ENCODE data around the gene NFAT5.
"Not testable (repeated sequence)": the region's sequence is repeated elsewhere in the genome, so short reads cannot be mapped to it uniquely, and the experiment has no call there.

NFAT5 gene

GRCh38 chr16:69554495-69554894 lies 11.3 kb upstream of the NFAT5 start:
- ATAC-seq (ENCODE audit: low read depth) (no peak), DNase-seq (ENCODE audit: low spot score) (no peak)
- Histone ChIP-seq H3K4me1 (ENCODE audit: insufficient read depth, poor library complexity, severe bottlenecking) (no peaks in the 10 kb centered on the region), H3K36me3 (ENCODE audit: low read depth) (no peaks in the 10 kb centered on the region), H3K27me3 (ENCODE audit: insufficient read depth, poor library complexity, severe bottlenecking) (no peaks in the 10 kb centered on the region), H3K27ac (ENCODE audit: poor library complexity, severe bottlenecking) (no peak overlapping the region), H3K9me3 (ENCODE audit: severe bottlenecking) (no peaks in the 10 kb centered on the region), H3K4me3 (ENCODE audit: severe bottlenecking) (no peak overlapping the region)
- no peak for TF ChIP-seq CTCF (IDR thresholded peaks at IDR 0.05; ENCODE audit: poor library complexity, severe bottlenecking)

- no peak for ATAC-seq (ENCODE audit: low read depth)
Observed at GRCh38 chr16:69555437-69555836, 10.3 kb upstream of the NFAT5 start.

GRCh38 chr16:69555867-69556266 lies 9.9 kb upstream of the NFAT5 start:
- H3K27me3 ChIP-seq (ENCODE audit: insufficient read depth, poor library complexity, severe bottlenecking), result no peaks in the 10 kb centered on the region
- DNase-seq (ENCODE audit: low spot score), result no peak
- TF ChIP-seq CTCF (IDR thresholded peaks at IDR 0.05; ENCODE audit: poor library complexity, severe bottlenecking), result no peak
- no peak for ATAC-seq (ENCODE audit: low read depth)
- no peak overlapping the region for H3K4me3 ChIP-seq (ENCODE audit: severe bottlenecking)
- H3K4me1 ChIP-seq (ENCODE audit: insufficient read depth, poor library complexity, severe bottlenecking), result no peaks in the 10 kb centered on the region
- no peak overlapping the region for H3K27ac ChIP-seq (ENCODE audit: poor library complexity, severe bottlenecking)
- H3K36me3 ChIP-seq (ENCODE audit: low read depth), result no peaks in the 10 kb centered on the region
- no peaks in the 10 kb centered on the region for H3K9me3 ChIP-seq (ENCODE audit: severe bottlenecking)

More at GRCh38 chr16:69555437-69555836, 10.3 kb upstream of the NFAT5 start:
- H3K36me3 ChIP-seq (ENCODE audit: low read depth), result no peaks in the 10 kb centered on the region
- no peak for DNase-seq (ENCODE audit: low spot score)
- H3K27me3 ChIP-seq (ENCODE audit: insufficient read depth, poor library complexity, severe bottlenecking), result no peaks in the 10 kb centered on the region
- no peak overlapping the region for H3K27ac ChIP-seq (ENCODE audit: poor library complexity, severe bottlenecking)
- H3K9me3 ChIP-seq (ENCODE audit: severe bottlenecking), result no peaks in the 10 kb centered on the region
- no peak for TF ChIP-seq CTCF (IDR thresholded peaks at IDR 0.05; ENCODE audit: poor library complexity, severe bottlenecking)
- H3K4me1 ChIP-seq (ENCODE audit: insufficient read depth, poor library complexity, severe bottlenecking), result no peaks in the 10 kb centered on the region
- no peak overlapping the region for H3K4me3 ChIP-seq (ENCODE audit: severe bottlenecking)

- TF ChIP-seq CTCF (IDR thresholded peaks at IDR 0.05; ENCODE audit: poor library complexity, severe bottlenecking), result no peak
- Histone ChIP-seq H3K9me3 (ENCODE audit: severe bottlenecking) (no peaks in the 10 kb centered on the region), H3K27ac (ENCODE audit: poor library complexity, severe bottlenecking) (no peak overlapping the region), H3K36me3 (ENCODE audit: low read depth) (no peaks in the 10 kb centered on the region), H3K4me3 (ENCODE audit: severe bottlenecking) (no peak overlapping the region), H3K4me1 (ENCODE audit: insufficient read depth, poor library complexity, severe bottlenecking) (peaks cover 6% of the 10 kb centered on the region), H3K27me3 (ENCODE audit: insufficient read depth, poor library complexity, severe bottlenecking) (no peaks in the 10 kb centered on the region)
- no peak for ATAC-seq (ENCODE audit: low read depth)
- DNase-seq (ENCODE audit: low spot score), result no peak
Observed at GRCh38 chr16:69559164-69559563, 6.6 kb upstream of the NFAT5 start.

GRCh38 chr16:69561367-69561766 lies 4.4 kb upstream of the NFAT5 start:
- H3K4me3 ChIP-seq (ENCODE audit: severe bottlenecking); H3K27me3 ChIP-seq (ENCODE audit: insufficient read depth, poor library complexity, severe bottlenecking); H3K9me3 ChIP-seq (ENCODE audit: severe bottlenecking); H3K36me3 ChIP-seq (ENCODE audit: low read depth); DNase-seq (ENCODE audit: low spot score); ATAC-seq (ENCODE audit: low read depth); H3K27ac ChIP-seq (ENCODE audit: poor library complexity, severe bottlenecking): not testable (repeated sequence)
- peaks cover 13% of the 10 kb centered on the region for H3K4me1 ChIP-seq (ENCODE audit: insufficient read depth, poor library complexity, severe bottlenecking)

All from RWPE2 (cell line).